8988T (cell line): Measurements from ENCODE around the gene TAF4B.
"Not testable (repeated sequence)": the region's sequence is repeated elsewhere in the genome, so short reads cannot be mapped to it uniquely, and the experiment has no call there.

ENCODE experiments used
- DNase-seq: peaks from one replicate; pipeline ENCODE4 v3.0.0; 2011

TAF4B gene, protein sequence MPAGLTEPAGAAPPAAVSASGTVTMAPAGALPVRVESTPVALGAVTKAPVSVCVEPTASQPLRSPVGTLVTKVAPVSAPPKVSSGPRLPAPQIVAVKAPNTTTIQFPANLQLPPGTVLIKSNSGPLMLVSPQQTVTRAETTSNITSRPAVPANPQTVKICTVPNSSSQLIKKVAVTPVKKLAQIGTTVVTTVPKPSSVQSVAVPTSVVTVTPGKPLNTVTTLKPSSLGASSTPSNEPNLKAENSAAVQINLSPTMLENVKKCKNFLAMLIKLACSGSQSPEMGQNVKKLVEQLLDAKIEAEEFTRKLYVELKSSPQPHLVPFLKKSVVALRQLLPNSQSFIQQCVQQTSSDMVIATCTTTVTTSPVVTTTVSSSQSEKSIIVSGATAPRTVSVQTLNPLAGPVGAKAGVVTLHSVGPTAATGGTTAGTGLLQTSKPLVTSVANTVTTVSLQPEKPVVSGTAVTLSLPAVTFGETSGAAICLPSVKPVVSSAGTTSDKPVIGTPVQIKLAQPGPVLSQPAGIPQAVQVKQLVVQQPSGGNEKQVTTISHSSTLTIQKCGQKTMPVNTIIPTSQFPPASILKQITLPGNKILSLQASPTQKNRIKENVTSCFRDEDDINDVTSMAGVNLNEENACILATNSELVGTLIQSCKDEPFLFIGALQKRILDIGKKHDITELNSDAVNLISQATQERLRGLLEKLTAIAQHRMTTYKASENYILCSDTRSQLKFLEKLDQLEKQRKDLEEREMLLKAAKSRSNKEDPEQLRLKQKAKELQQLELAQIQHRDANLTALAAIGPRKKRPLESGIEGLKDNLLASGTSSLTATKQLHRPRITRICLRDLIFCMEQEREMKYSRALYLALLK

GRCh38 chr18:26226229-26227050, at the start of gene TAF4B:
TAF4B (plus strand) TSS chr18:26226445; CDS start chr18:26226934, 489 bp downstream.
- peak; percentile 53 for DNase-seq

GRCh38 chr18:26181343-26181826, 44.9 kb upstream of the TAF4B start:
- no peak for DNase-seq

GRCh38 chr18:26183395-26184112, 42.7 kb upstream of the TAF4B start:
- no peak for DNase-seq

DNA sequence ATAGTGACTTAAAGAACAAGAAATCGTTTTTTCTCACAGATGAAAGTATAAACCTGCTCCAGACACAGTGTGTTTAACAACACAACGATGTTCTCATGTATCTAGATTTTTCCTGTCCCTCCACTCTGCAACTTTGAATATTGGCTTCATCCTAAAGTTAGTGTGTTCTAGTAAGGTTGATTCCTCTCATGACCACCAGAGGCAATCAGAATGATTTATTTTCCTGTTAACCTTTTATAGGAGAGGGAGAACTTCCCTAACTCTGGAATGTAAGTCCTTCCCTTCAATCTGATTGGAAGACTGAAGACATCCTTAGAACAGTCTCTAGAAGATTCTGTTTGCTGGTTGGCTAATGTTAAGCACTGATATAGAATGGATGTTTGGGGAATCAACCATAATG, 41.0 kb upstream of the TAF4B start:
- DNase-seq, result peak; percentile 20

DNA sequence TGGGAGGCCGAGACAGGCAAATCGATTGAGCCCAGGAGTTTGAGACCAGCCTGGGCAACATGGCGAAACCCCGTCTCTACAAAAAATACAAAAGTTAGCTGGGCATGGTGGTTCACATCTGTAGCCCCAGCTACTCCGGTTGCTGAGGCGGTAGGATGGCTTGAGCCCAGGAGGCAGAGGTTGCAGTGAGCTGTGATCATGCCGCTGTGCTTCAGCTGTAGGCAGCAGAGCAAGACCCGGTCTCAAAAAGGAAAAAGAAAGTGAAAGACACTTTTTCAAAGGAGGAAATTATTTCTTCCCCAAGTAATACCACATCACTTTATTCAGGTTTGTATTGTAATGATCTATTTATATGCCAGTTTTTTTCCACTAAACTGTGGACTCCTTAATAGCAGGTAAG, 35.7 kb upstream of the TAF4B start:
- no peak for DNase-seq

GRCh38 chr18:26192233-26192632, 34.0 kb upstream of the TAF4B start:
- DNase-seq, result no peak

GRCh38 chr18:26196605-26197004, 29.6 kb upstream of the TAF4B start:
- DNase-seq, result no peak

- not testable (repeated sequence) for DNase-seq
These were observed 24.2 kb upstream of the TAF4B start for GRCh38 chr18:26202001-26202400.

- no peak for DNase-seq
These were observed 20.9 kb upstream of the TAF4B start for GRCh38 chr18:26205318-26205717.

- no peak for DNase-seq
These were observed 19.8 kb upstream of the TAF4B start for GRCh38 chr18:26206488-26206887.

GRCh38 chr18:26207937-26208336, 18.3 kb upstream of the TAF4B start:
- DNase-seq, result no peak

- no peak for DNase-seq
These were observed 17.3 kb upstream of the TAF4B start for GRCh38 chr18:26208977-26209376.

GRCh38 chr18:26210147-26210546, 16.1 kb upstream of the TAF4B start:
- no peak for DNase-seq

DNA sequence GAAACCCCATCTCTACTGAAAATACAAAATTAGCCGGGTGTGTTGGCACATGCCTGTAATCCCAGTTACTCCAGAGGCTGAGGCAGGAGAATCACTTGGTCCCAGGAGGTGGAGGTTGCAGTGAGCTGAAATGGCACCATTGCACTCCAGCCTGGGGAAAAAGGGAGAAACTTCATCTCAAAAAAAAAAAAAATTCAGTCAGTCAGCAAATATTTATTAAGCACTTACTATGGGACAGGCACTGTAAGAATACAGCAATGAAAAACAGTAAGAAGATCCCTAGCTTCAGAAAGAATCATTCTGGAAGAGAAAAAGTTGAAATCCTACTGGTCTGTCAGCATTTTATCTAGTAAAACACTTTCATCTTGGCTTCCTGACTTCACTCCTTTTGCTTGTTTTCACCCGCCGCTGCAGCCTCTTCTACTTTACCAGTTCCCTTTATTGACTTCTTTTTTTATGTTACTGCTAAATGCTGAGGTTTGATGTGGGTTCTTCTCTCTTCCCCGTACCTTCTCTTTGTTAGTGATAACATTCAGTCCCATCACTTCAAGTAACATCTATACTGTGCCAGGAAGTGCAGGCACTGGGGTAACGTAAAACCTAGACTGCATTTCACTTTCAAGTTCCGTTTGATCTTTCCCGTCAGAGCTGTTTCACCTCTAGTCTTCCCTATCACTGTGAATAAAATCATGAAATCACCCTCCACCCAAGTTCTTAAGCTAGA, 10.8 kb upstream of the TAF4B start:
- DNase-seq, result no peak

DNA sequence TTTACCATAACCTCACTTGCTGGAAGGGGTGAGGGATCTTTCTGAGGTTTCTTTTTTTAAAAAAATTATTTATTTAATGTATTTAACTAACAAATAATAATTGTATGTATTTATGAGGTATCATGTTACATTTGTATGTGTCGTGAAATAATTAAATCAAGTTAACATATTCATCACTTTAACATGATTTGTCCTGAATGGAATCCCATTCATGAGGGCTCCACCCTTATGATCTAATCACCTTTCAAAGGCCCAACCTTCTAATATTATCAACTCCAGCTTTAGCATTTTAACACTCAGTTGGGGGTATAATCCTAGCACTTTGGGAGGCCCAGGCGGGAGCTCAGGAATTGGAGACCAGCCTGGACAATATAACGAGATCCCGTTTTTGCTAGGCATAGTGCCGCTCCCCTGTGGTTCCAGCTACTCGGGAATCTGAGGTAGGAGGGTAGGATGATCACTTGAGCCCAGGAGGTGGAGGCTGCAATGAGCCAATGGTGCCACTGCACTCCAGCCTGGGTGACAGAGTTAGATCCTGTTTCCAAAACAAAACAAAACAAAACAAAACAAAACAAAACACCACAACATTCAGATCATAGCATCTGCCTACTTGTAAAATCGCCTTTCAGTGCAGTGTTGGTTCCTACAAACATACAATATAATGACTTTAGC, 1.1 kb upstream of the TAF4B start:
- no peak for DNase-seq

GRCh38 chr18:26225915-26226228, 373 bp upstream of the TAF4B start:
- no peak for DNase-seq

- no peak for DNase-seq
These were observed 916 bp downstream of the TAF4B start for GRCh38 chr18:26227051-26227670.

DNA sequence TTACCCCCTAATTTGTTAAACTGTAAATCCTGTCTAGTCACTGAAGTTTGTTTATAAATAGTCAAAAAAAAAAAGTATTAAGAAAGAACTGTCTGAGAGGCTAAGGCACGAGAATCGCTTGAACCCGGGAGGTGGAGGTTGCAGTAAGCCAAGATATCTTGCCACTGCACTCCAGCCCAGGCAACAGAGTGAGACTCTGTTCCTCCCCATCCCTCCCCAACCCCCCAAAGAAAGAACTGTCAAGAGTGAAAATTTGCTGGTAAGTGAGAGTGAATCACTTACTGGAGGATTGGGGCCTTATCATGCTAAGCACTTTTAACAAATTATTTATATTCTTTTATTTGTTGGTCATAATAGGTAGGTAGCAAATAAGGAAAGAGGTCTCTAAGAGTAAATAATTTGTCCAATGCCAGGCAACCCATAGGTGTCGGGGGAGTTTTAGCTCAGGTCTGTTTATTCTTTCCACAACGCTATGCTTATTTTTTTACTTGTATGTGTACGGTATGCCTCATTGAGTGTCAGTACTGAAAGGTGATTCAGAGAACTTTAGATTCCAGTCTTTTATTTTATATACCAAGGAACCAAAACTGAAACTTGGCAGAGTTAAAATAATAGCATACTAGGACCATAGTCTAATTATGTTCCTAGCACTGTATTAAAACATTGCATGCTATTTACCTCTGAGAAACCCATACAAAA, 2.5 kb downstream of the TAF4B start:
- DNase-seq, result no peak

DNA sequence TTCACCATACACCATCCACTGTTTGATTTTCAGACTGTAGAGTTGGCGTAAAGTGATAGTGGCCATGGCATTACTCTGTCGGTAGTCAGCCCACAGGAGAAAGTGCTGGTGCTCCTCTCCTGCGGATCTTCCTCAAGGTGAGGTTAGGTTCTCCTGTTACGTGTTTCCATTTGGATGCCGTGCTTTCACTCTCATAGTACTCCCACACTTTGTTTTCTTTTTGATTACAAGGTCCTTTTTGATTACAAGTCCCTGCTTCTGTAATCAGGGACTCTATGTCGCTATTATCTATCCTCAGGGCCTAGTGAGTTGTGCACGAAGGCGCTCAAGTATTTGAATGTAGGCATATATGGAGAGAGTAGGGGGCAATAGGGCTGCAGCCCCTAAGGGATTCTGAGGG, 4.3 kb downstream of the TAF4B start:
- DNase-seq, result no peak

DNA sequence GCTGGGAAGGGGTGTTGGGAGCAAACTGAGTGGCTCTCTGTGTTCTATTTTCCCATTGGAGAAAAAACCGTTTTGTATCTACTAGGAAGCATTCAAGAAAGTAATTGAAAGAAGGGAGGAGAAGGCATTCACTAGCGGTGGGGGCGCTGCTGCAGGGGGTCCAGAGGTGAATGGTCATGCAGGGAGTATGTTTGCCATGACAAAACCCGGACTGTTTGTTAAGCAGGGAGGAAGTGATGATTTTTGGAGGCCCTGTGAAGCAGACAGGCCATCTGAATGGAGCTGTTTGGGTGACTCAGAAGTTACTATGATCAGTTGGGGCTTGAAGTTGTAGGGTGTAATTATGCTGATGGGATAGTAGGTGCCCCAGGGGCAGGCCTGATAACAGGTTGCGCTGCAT, 7.0 kb downstream of the TAF4B start:
- DNase-seq, result no peak
